ENCODE measurements around the gene C5orf58.

DNA sequence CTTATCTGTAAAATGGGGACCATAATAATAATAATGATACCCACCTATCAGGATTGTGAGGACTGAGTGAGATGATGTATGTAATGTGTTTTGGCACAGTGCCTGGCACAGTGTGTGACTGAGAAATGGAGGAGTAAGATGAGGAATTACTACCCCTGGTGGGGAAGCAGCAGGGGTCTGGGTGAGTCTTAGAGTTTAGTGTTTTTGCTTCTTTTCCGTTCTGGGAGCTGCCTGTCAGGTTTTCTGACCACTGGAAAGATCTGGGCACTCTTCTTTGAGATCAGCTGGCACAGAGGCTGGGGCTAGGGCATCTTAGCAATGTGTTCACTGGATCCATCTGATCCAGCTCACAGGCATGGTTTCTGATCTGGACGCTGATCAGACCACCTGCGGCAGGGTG is 56.3 kb downstream of the C5orf58 start:
- TF ChIP-seq CTCF (IDR thresholded peaks at IDR 0.05; ENCODE audit: borderline replicate concordance, extremely low read depth, low read length, poor library complexity, severe bottlenecking) (no peak), EZH2 (IDR thresholded peaks at IDR 0.05; ENCODE audit: borderline replicate concordance, low read depth, low read length, severe bottlenecking) (no peak)
